Fibroblast of gingiva (primary cell): Measurements from ENCODE around the gene BORA.
A peak's percentile ranks its signal among the peaks of the same experiment; 100 is the strongest.
"Not testable (repeated sequence)": the region's sequence is repeated elsewhere in the genome, so short reads cannot be mapped to it uniquely, and the experiment has no call there.

Experiments used
- DNase-seq: peaks from one replicate; pipeline ENCODE4 v3.0.0-alpha.2; 2011; ENCODE audit warnings: low read depth

BORA gene

GRCh38 chr13:72763411-72763810, 35.7 kb downstream of the BORA start:
- peak; percentile 45 for DNase-seq

GRCh38 chr13:72774019-72774418, 46.3 kb downstream of the BORA start:
- peak; percentile 49 for DNase-seq

- DNase-seq, result peak; percentile 98
These were observed 54.0 kb downstream of the BORA start, which contains the start of the genes DIS3 and PIBF1 for GRCh38 chr13:72781451-72782439. Gene DIS3, minus strand, starts transcription at chr13:72781900. Its CDS starts 68 bp downstream, at chr13:72781832. Gene PIBF1, plus strand, starts transcription at chr13:72782133. Its CDS starts 1,337 bp downstream, at chr13:72783470.

- DNase-seq, result peak; percentile 31
These were observed 55.0 kb downstream of the BORA start for GRCh38 chr13:72782717-72783116.

- DNase-seq, result not testable (repeated sequence)
These were observed 57.0 kb downstream of the BORA start for GRCh38 chr13:72784679-72785078.

- DNase-seq, result no peak
These were observed 61.1 kb downstream of the BORA start for GRCh38 chr13:72788831-72789230.

- DNase-seq, result no peak
These were observed 64.9 kb downstream of the BORA start for GRCh38 chr13:72792640-72793039.

- no peak for DNase-seq
These were observed 71.1 kb downstream of the BORA start for GRCh38 chr13:72798817-72799216.

- DNase-seq, result no peak
These were observed 76.6 kb downstream of the BORA start for GRCh38 chr13:72804301-72804700.
